ENCODE measurements around the gene ACOX3. TPM values are rescaled to one million over a fixed set of nuclear protein-coding genes. Genes with fewer than 3 reads are reported as not detected.

The ACOX3 gene
- total and polyA plus RNA-seq, 2 of the 8 experiments (the other 6 are each of a cell fraction or from before 2014, with no cell fraction given), result 2.5 to 9.9 TPM

DNA sequence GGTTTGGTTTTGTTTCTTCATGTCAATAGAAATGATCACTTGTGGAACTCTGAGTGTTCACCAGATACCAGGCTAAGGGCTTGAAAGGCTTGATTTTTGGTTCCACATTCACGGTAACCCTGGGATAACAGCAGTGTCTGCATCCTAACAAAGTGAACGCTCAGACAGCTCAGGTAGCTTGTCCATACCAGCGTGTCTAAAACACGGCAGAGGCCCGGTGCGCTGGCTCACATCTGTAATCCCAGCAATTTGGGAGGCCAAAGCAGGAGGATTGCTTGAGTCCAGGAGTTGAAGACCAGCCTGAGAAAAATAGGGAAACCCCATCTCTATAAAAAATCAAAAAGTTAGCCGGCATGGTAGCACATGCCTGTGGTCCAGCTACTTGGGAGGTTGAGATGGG, 122.0 kb downstream of the ACOX3 start:
- no peak overlapping the region for H3K14ac ChIP-seq (ENCODE audit: insufficient read length)
- peaks cover 0 to 4% of the 10 kb centered on the region in 2 experiments for H4K20me1 ChIP-seq (replicated peaks in 1 of 2; ENCODE audit: control insufficient read depth in 1 of 2, insufficient read depth in 2 of 2, low read length in 2 of 2)
- H2BK5ac ChIP-seq (ENCODE audit: low read depth, low read length), result no peak overlapping the region
- H3K23me2 ChIP-seq (ENCODE audit: low read depth, low read length), result peaks cover 6% of the 10 kb centered on the region; the same call in 1 of the 2 replicates
- H3K4me1 ChIP-seq (replicated peaks in 1 of 4; ENCODE audit: control insufficient read depth in 3 of 4, insufficient read depth in 4 of 4, low read length in 3 of 4), result peaks cover 0 to 17% (median 12%) of the 10 kb centered on the region in 4 experiments; a peak in 6 of 7 replicates
- no peaks in the 10 kb centered on the region for H3K79me1 ChIP-seq (ENCODE audit: low read depth, low read length)
- H2BK120ac ChIP-seq (replicated peaks; ENCODE audit: low read depth, low read length), result no peak overlapping the region
- H2AFZ ChIP-seq (ENCODE audit: low read length), result no peak overlapping the region
- H2AK5ac ChIP-seq (ENCODE audit: low read depth, low read length), result no peak overlapping the region
- H3K4me2 ChIP-seq (ENCODE audit: insufficient read depth in 1 of 2, low read depth in 2 of 2, low read length in 2 of 2), result no peak overlapping the region
- FAIRE-seq, result no peak
- no peak overlapping the region for H4K8ac ChIP-seq (ENCODE audit: extremely low read depth, insufficient read depth, low read length)
- H3K4ac ChIP-seq (replicated peaks; ENCODE audit: insufficient read length, low read depth, low read length), result no peak overlapping the region
- H3K79me2 ChIP-seq (ENCODE audit: control insufficient read depth in 1 of 2, insufficient read depth in 2 of 2, low read length in 2 of 2), result no peaks in the 10 kb centered on the region
- ChIA-PET CTCF (ENCODE audit: partially characterized antibody) (interaction anchor here (0.7 to 8.0 kb wide), 12 partner anchors 11 to 467 kb away, joined by 3 to 94 read pairs (median 10); no protein-coding TSS in a partner anchor), POLR2A (ENCODE audit: partially characterized antibody) (no interaction called here)
- no peak overlapping the region for H2BK15ac ChIP-seq (ENCODE audit: low read length)
- H3K36me3 ChIP-seq (ENCODE audit: control insufficient read depth in 2 of 4, insufficient read depth in 4 of 4, low read length in 3 of 4), result no peaks in the 10 kb centered on the region
- no peak overlapping the region for H3K4me3 ChIP-seq (ENCODE audit: extremely low read depth in 1 of 4, insufficient read depth in 2 of 4, low read depth in 3 of 4, low read length in 4 of 4)
- H3K18ac ChIP-seq (ENCODE audit: extremely low read depth, low read length), result no peak overlapping the region
- TF ChIP-seq CEBPB (IDR thresholded peaks at IDR 0.05; ENCODE audit: low read depth, low read length) (no peak), RFX5 (IDR thresholded peaks at IDR 0.05; ENCODE audit: borderline replicate concordance, low read depth, low read length) (no peak)
- no peaks in the 10 kb centered on the region; a peak in 1 of 4 replicates for H3K9me3 ChIP-seq (ENCODE audit: insufficient read depth in 2 of 2, low read depth in 1 of 2, low read length in 1 of 2)
- WGBS, 2 experiments (ENCODE audit: extremely low coverage in 1 of 2, insufficient coverage in 1 of 2, insufficient read length in 1 of 2, insufficient replicate concordance in 2 of 2, low coverage in 1 of 2, low lambda C conversion rate in 2 of 2, missing lambda C conversion rate in 1 of 2), result 94% methylated on average over 7 of the region's 7 CpGs; no CpG with 5 or more reads in 1 of the 2 experiments
- no peak overlapping the region for H2BK12ac ChIP-seq (ENCODE audit: low read depth, low read length)
- DNase-seq (ENCODE audit: low read depth in 1 of 2, low spot score in 2 of 2), result peak in 1 of 2 experiments; percentile 8
- no peak overlapping the region for H2BK20ac ChIP-seq (ENCODE audit: low read length)
- no peaks in the 10 kb centered on the region for H3K27me3 ChIP-seq (replicated peaks in 1 of 4; ENCODE audit: control insufficient read depth in 3 of 4, extremely low read depth in 1 of 4, insufficient read depth in 3 of 4, low read length in 3 of 4)
- no peak overlapping the region for H4K5ac ChIP-seq (ENCODE audit: insufficient read length, low read depth, low read length)
- no peak overlapping the region for H3K27ac ChIP-seq (ENCODE audit: low read depth, low read length)
- no peak overlapping the region for H3K23ac ChIP-seq (ENCODE audit: insufficient read length)
- no peak overlapping the region for H3K56ac ChIP-seq (replicated peaks; ENCODE audit: insufficient read length, low read depth, low read length)
- no peak overlapping the region for H4K91ac ChIP-seq (replicated peaks; ENCODE audit: insufficient read length, low read length)
- no peak overlapping the region for H3K9ac ChIP-seq (replicated peaks in 1 of 4; ENCODE audit: extremely low read depth in 1 of 4, low read depth in 3 of 4, low read length in 3 of 4)
